Fibroblast of the conjunctiva (primary cell): ENCODE results near the gene ZYG11B.
"Not testable (repeated sequence)": the region's sequence is repeated elsewhere in the genome, so short reads cannot be mapped to it uniquely, and the experiment has no call there.

Source experiments
- DNase-seq: peaks from one replicate; pipeline ENCODE4 v3.0.0-alpha.2; 2010; ENCODE audit warnings: low read depth

The ZYG11B gene

DNA sequence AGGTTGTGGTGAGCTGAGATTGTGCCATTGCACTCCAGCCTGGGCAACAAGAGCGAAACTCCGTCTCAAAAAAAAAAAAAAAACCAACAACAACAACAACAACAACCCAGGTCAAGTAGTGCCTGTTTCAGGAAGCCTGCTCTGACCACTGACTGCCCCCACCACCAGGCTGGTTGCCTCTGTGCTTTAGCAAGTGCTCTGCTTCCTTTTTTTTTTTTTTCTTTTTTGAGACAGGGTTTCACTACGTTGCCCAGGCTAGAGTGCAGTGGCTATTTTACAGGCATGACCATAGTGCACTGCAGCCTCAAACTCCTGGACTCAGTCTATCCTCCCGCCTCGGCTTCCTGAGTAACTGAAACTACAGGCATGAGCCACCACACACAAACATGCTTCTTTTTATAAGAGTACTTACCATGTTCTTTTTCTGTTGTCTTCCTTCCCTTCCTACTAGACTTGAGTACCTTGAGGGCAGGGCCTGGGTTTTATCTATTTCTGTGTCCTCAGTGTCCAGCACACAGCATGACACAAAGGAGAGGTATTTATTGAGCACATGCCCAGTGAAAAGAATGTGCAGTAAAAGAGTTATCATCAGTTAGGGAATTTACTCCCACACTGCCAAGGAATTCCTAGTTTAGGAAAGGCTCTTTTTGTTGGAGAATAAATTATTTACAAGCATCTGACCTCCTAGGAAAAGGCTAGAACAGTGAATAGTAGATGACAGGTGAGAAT is 18.2 kb upstream of the ZYG11B start:
- no peak for DNase-seq

DNA sequence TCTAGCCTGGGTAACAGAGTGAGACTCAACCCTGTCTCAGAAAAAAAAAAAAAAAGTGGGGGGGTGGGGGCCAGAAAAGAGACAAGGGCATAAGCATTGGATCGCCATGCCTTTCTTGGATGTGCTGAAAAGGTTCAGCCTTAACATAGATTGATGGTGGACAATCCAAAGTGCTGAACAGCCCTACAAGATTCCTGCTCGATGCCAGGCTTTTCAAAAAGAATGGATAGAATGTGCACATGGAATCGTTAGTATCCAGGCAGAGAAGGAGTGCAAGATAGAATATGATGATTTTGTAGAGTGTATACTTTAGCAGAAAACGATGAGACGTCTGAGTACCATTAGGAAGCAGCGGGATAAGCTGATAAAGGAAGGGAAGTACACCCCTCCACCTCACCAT is 17.2 kb upstream of the ZYG11B start:
- no peak for DNase-seq

DNA sequence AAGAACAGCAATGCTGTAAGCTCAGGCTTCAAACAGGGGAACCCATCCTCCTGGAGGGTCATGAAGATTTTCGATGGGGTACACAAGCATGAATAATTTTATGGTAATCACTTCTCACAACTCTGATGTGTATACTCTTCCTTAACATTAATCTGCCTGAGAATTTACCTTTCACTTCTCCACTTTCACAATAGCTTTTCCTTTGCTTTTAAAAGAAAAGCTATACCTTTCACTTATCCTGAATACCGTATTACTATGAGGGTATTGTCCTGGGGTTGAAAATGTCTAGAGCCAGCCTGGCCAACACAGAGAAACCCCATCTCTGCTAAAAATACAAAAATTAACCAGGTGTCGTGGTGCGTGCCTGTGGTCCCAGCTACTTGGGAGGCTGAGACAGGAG is 12.7 kb upstream of the ZYG11B start:
- no peak for DNase-seq

DNA sequence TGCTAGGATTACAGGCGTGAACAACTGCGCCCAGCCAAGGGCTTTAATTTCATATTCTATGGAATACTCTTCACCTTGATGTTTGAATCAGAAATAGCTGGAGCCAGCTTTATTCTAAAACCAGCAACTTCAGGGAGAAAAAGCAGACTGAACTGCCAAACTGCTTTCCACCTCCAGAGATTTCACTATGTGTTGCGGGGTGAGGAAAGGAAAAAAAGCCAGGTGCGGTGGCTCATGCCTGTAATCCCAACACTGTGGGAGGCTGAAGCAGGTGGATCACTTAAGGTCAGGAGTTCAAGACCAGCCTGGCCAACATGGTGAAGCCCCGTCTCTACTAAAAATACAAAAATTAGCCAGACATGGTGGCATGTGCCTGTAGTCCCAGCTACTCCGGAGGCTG is 11.0 kb upstream of the ZYG11B start:
- not testable (repeated sequence) for DNase-seq

DNA sequence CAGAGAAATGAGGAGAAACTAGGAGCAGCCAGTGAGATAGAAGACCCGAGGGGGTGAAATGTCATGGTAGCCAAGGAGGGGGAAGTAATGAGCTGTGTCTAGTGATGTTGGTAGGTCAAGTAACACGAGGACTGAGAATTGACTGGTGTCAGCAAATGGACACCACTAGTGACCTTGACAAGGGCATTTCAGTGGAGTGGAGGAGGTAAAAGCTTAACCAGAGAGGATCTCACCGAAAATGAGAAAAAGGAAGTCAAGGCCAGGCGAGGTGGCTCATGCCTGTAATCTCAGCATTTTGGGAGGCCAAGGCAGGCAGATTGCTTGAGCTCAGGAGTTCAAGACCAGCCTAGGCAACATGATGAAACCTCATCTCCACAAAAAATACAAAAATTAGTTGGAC is 3.0 kb upstream of the ZYG11B start:
- no peak for DNase-seq

DNA sequence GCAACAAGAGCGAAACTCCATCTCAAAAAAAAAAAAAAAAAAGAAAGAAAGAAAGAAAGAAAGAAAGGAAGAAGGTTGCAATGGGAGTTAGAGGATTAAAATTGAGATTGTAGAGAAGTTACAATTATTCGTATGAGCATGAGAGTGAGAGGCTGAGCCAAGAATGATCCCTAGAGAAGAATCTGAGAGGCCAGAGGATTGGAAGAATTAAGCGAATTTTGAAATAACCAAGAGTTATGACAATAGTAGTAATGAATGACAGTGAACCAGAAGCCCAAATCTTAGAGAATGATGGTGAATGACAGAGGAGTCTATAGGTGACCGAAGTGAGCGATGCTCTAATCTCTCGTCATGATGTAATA is 369 bp upstream of the ZYG11B start:
- no peak for DNase-seq

DNA sequence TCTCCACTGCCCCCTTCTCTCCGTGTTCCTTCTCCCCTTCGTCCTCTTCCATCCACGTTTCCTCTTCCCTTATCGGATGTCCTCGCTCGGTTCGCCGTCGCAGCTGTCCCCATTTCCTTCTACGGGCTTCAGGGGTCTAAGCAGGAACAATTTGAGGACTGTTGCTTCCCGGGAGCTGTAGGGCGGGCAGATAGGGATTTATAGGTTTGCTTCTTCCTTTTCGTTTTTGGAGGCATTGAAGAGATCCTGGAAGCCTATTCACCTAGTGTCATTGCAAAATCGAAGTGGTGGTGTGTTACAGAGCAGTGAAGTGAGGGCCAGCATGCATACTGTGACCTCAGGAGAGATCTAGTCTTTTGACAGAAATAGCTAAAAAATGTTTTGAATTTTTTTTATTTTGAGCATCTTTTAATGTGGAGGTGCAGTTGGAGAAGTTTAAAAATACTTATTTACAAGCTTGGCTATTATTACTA is 897 bp downstream of the ZYG11B start:
- no peak for DNase-seq

DNA sequence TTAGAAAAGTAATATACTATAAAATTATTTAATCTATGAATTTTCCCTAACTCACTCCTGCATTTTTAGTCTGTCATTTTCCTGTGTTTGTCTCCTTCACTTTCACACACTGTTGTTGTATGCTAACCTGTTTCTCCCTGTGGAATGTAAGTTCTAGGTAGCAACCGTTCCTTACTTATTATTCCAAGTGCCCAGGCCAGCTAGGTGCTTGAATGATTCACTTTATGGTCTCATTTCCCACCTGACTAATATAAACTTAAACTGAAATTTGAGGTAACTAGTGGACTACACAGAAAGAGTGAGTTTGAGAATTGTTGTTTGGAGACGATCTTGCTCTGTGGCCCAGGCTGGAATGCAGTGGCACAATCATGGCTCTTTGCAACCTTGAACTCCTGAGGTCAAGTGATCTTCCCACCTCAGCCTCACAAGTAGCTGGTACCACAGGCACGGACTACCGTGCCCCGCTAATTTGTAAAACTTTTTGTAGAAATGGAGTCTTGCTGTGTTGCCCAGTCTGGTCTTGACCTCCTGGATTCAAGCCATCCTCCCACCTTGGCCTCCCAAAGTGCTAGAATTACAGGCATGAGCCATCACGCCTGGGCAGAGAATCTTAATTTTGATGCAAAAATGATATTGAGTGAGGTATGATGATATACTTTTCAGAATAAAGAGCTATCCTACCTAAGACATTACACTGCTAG is 1.9 kb downstream of the ZYG11B start:
- no peak for DNase-seq

DNA sequence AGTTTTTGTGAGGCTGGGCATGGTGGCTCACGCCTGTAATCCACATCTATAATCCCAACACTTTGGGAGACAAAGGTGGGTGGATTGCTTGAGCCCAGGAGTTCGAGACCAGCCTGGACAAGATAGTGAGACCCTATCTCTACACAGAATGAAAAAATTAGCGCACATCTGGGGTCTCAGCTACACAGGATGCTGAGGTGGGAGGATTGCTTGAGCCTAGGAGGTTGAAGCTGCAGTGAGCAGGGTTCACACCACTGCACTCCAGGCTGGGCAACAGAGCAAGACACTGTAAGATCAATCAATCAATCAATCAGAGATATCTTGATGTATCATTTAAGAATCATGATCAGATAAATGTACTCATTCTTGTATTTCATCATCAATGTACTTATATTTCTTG is 7.1 kb downstream of the ZYG11B start:
- no peak for DNase-seq

DNA sequence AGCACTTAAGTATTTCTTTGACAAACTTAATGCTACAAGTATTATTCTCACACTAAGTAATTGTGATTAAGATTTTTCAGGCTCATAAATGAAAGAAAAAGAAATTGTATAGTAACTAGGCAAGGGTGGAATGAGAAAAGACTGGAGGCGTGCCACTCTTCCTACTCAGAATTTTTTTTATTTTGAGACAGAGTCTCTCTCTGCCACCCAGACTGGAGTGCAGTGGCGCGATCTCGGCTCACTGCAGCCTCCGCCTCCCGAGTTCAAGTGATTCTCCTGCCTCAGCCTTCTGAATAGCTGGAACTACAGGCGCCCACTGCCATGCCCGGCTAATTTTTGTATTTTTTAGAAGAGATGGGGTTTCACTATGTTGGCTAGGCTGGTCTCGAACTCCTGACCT is 9.1 kb downstream of the ZYG11B start:
- not testable (repeated sequence) for DNase-seq

DNA sequence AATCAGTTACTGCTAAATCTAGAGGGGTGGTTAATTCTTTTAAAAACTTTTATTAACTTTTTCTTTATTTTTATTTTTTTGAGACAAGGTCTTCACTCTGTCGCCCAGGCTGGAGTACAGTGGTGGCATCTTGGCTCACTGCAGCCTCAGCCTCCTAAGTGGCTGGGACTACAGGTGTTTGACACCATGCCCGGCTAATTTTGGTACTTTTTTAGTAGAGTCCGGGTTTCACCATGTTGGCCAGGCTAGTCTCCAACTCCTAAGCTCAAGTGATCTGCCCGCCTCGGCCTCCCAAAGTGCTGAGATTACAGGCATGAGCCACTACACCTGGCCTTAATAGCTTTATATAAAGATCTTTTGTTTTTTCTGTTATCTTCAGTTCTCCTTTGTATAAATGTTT is 11.9 kb downstream of the ZYG11B start:
- DNase-seq = no peak

DNA sequence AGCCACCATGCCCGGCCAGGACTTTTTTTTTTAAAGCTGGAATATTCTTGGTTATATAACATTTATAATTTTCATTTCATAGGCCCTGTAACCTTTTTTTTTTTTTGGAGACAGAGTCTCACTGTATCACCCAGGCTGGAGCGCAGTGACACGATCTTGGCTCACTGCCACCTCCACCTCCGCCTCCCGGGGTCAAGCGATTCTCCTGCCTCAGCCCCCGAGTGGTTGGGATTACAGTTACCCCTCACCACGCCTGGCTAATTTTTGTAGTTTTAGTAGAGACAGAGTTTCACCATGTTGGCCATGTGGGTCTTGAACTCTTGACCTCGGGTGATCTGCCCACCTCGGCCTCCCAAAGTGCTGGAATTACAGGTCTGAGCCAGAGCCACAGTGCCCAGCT is 12.6 kb downstream of the ZYG11B start:
- DNase-seq = no peak

DNA sequence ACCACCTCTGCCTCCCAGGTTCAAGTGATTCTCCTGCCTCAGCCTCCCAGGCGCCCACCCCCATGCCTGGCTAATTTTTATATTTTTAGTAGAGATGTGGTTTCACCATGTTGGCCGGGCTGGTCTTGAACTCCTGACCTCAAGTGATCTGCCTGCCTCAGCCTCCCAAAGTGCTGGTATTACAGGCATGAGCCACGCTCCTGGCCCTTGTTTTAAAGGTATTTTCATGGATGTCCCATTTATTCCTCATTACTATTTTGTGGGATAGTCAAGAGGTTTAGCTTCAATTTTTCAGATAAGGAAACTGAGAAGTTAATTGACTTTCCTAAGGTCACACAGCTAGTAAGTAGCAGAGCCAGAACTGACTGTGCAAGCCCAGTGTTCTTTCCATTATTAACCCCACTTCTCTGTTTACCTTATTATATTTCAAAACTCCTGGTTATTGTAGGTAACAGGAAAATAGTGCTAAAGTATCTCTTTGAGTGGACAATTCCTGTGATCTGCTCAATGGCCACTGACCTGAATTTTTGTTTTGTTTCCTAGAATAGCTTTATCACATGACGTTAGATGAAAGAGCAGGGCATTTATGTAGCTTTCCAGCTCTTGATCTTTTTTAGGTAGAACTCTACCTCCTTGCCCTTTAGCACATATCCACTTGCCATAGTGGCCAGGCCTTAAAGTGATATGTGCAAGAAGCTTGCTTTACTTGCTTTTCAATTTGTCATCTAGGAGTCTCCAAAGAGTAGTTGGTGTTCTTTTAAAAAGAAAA is 13.6 kb downstream of the ZYG11B start:
- DNase-seq = no peak

DNA sequence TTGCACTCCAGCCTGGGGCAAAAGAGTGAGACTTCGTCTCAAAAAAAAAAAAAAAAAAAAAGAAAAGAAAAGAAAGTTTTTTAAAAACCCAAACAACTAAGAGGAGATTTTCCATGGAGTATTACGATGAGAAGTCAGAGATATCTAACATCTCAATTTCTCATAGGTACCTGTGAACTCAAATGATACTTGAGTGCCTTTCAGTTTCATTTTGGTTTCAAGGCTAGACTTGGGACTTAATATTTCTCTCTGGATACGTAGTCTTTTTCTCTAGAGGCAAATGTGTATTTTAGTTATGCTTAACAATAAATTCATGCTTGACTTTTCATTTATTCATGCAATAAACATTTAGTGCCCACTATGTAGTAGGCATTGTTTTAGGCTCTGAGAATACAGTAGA is 15.0 kb downstream of the ZYG11B start:
- DNase-seq = no peak

DNA sequence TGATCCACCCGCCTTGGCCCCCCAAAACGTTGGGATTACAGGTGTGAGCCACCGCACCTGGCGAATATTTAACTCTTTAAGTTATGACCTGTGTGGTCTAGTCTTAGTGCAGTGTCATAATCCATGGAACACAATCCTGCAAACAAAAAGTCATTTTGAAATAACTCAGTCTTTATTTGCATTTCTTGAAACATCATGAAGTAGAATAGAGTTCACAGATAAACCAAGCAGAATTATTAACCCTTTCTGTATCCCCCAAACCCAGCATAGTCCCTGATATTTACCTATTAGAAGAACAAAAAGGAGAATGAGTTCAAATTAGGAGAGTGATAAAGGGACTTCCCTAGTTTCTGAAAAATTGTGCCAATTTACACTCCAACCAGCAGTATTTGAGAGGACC is 19.9 kb downstream of the ZYG11B start:
- DNase-seq = no peak

DNA sequence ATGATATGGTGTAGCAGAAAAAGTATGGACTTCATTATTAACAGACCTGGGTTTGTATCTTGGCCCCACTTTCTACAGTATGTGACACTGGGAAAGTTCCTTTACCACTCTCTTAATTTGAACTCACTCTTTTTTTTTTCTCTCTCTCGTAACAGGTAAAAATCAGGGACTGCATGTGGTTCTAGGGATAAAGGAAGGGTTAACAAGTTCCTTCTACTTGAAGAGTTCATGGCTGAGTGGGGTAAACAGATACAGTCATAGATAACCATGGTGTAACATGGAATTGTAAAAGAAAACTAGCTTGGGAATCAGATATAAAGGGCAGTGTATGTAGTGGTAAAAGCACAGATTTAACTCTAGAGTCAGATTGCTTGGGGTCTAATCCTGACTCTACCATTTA is 21.2 kb downstream of the ZYG11B start:
- no peak for DNase-seq

DNA sequence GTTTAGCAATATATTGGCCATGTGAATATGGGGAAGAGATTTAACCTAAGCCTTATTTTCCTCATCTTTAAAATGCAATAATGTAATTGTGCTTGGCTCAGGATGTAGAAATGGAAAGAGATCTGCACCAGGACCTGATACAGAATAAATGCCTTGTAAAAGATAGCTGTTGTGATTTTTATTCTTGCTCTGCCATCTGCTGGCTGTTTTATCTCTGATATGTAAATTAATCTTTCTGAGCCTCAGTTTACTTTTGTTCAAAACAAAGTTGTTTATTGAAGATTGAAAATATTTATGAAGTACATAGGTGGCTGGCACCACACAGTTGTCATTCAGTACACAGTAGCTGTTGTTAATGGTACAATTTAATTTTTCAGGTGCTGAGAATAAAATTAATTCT is 21.9 kb downstream of the ZYG11B start:
- DNase-seq = no peak

DNA sequence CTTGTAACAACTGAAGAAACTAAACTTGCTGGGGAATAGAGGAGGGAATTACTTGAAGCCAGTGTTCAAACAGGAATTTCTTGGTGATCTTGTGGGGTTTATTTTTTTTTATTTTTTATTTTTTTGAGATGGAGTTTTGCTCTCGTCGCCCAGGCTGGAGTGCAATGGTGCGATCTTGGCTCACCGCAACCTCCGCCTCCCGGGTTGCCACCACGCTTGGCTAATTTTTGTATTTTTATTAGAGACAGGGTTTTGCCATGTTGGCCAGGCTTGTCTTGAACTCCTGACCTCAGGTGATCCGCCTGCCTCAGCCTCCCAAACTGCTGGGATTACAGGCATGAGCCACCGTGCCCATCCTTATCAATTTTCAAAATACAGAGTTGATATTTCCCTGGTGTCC is 23.2 kb downstream of the ZYG11B start:
- not testable (repeated sequence) for DNase-seq

DNA sequence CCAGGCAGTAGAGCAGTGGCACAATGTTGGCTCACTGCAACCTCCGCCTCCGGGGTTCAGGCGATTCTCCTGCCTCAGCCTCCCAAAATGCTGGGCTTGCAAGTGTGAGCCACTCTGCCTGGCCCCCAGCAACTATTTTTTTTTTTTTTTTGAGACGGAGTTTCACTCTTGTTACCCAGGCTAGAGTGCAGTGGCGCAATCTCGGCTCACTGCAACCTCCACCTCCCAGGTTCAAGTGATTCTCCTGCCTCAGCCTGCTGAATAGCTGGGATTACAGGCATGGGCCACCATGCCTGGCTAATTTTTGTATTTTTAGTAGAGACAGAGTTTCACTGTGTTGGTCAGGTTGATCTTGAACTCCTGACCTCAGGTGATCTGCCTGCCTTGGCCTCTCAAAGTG is 23.9 kb downstream of the ZYG11B start:
- not testable (repeated sequence) for DNase-seq

DNA sequence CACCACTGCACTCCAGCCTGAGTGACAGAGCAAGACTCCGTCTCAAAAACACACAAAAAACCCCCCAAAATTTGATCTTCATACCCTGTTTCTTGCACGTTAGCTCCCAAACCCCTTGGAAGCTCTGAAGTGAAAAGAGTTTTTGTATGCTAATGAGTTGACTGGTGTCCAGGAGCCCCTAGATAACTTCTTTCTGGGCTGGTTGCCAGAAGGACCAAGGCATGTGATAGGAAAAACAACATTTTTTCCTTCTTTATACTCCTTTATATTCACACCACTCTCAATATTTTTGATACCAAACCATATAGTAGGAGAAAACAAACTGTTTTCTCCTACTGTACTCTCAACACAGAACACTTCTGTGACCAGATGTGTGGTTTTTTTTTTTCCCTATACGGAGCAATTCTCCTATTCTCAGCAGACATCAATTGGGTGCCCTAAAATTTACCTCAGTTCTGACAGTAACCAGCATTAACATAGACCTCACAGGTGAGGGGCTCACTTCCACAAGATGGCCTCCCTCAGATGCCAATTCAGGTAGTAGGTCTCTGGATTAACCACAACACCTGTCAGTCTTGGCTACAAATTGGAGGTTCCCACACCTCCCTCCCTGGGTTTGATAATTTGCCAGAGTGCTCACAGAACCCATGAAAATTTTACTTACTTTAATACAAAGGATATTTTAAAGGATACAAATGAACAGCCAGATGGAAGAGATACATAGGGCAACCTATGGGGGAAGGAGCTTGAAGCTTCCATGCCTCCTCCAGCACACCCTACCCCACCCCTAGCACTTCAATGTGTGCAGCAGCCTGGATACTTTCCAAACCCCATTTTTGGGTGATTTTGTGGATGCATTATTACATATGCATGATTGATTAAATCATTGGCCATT is 25.6 kb downstream of the ZYG11B start:
- DNase-seq = no peak

DNA sequence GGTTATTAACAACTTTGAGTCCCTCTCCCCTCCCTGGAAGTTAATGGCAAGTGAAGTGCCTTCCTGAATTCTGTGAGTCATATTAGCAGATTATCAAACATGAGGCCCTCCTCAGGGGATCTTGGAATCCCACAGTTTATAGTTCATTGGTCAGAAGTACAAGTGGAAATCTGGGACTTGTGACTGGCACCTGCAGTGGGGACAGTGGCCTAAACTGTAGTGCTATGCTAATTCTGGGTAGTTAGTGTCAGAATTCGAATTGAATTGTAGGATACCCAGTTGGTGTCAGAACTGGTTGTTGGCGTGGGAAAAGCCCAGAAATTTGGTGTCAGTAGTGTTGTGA is 26.2 kb downstream of the ZYG11B start:
- DNase-seq = no peak

DNA sequence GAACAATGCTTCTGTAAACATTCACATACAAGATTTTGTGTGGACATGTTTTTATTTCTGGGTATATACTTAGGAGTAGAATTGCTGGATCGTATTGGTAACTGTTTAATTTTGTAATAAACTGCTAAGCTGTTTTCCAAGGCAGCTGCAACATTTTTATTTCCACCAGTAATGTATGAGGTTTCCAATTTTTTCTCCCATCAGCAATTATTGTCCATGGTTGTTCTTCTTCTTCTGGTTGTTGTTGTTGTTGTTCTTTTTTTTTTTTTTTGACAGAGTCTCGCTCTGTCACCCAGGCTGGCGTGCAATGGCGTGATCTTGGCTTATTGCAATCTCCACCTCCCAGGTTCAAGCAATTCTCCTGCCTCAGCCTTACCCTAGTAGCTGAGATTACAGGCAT is 26.9 kb downstream of the ZYG11B start:
- no peak for DNase-seq
